Stimulated activated effector memory CD8-positive, alpha-beta T cell treated with anti-CD3 and anti-CD28 coated beads, Interleukin-12 subunit alpha, Interleukin-12 subunit beta, amount 100 ng/mL, for 72 hours (primary cell): ENCODE measurements around the gene ALG1.

ENCODE experiments used
- ATAC-seq: fragments of 150-1000 bp; cut with Tn5 transposase; 2 replicates; pipeline ENCODE4 v1.10.0; 2021
- DNase-seq, 2 donors: peaks; one replicate each; pipeline ENCODE4 v3.0.0; 2021 to 2022; ENCODE audit warnings: low spot score in 2 of 2
- H3K27ac Mint-ChIP-seq: one replicate; pipeline ENCODE4 v1.8.0; 2022; ENCODE audit warnings: mild to moderate bottlenecking, mixed read lengths
- H3K36me3 Mint-ChIP-seq: one replicate; pipeline ENCODE4 v1.8.0; 2022; ENCODE audit warnings: mild to moderate bottlenecking, mixed read lengths
- H3K4me1 Mint-ChIP-seq: one replicate; pipeline ENCODE4 v1.8.0; 2022; ENCODE audit warnings: mixed read lengths
- H3K4me3 Mint-ChIP-seq: one replicate; pipeline ENCODE4 v1.8.0; 2022; ENCODE audit warnings: mild to moderate bottlenecking, mixed read lengths
- H3K9me3 Mint-ChIP-seq: one replicate; pipeline ENCODE4 v1.8.0; 2022; ENCODE audit warnings: mixed read lengths

Gene ALG1

GRCh38 chr16:5071681-5072333, at the start of gene ALG1:
TSS of gene ALG1 (plus strand) at chr16:5071843. CDS start at chr16:5071850, 7 bp downstream.
- peaks cover 48% of the 10 kb centered on the region for H3K36me3 Mint-ChIP-seq
- DNase-seq (peak; percentile 87 to 96), ATAC-seq (peak; percentile 92)
- no peaks in the 10 kb centered on the region for H3K9me3 Mint-ChIP-seq
- peaks cover 28% of the 10 kb centered on the region for H3K4me1 Mint-ChIP-seq
- H3K27ac Mint-ChIP-seq: peak within 1 kb of the TSS; percentile 98
- peak within 1 kb of the TSS; percentile 97 for H3K4me3 Mint-ChIP-seq

GRCh38 chr16:5022521-5022920, 49.1 kb upstream of the ALG1 start:
- H3K4me1 Mint-ChIP-seq: no peaks in the 10 kb centered on the region
- no peak for ATAC-seq

GRCh38 chr16:5024632-5025031, 47.0 kb upstream of the ALG1 start:
- ATAC-seq: no peak
- no peak for DNase-seq
- Mint-ChIP-seq H3K4me3 (no peak overlapping the region), H3K27ac (no peak overlapping the region), H3K9me3 (no peaks in the 10 kb centered on the region), H3K36me3 (peaks cover 7% of the 10 kb centered on the region), H3K4me1 (peaks cover 5% of the 10 kb centered on the region)

More at GRCh38 chr16:5022521-5022920, 49.1 kb upstream of the ALG1 start:
- peaks cover 3% of the 10 kb centered on the region for H3K36me3 Mint-ChIP-seq
- H3K9me3 Mint-ChIP-seq: no peaks in the 10 kb centered on the region
- H3K4me3 Mint-ChIP-seq: no peak overlapping the region
- H3K27ac Mint-ChIP-seq: no peak overlapping the region
- no peak for DNase-seq

GRCh38 chr16:5025171-5025632, 46.4 kb upstream of the ALG1 start:
- no peak for DNase-seq
- H3K9me3 Mint-ChIP-seq: no peaks in the 10 kb centered on the region
- H3K4me3 Mint-ChIP-seq: no peak overlapping the region
- ATAC-seq: no peak
- H3K36me3 Mint-ChIP-seq: peaks cover 7% of the 10 kb centered on the region
- no peak overlapping the region for H3K27ac Mint-ChIP-seq
- H3K4me1 Mint-ChIP-seq: peaks cover 5% of the 10 kb centered on the region

GRCh38 chr16:5026664-5027063, 45.0 kb upstream of the ALG1 start:
- Mint-ChIP-seq H3K4me3 (no peak overlapping the region), H3K9me3 (no peaks in the 10 kb centered on the region), H3K36me3 (peaks cover 7% of the 10 kb centered on the region), H3K27ac (no peak overlapping the region), H3K4me1 (peaks cover 8% of the 10 kb centered on the region)
- DNase-seq (no peak), ATAC-seq (no peak)

- peaks cover 12% of the 10 kb centered on the region for H3K4me1 Mint-ChIP-seq
- DNase-seq (no peak), ATAC-seq (no peak)
- H3K9me3 Mint-ChIP-seq: no peaks in the 10 kb centered on the region
- H3K36me3 Mint-ChIP-seq: peaks cover 7% of the 10 kb centered on the region
- H3K27ac Mint-ChIP-seq: no peak overlapping the region
- no peak overlapping the region for H3K4me3 Mint-ChIP-seq
Observed at GRCh38 chr16:5027086-5027485, 44.6 kb upstream of the ALG1 start.

GRCh38 chr16:5027575-5028235, 43.9 kb upstream of the ALG1 start:
- no peak for DNase-seq
- Mint-ChIP-seq H3K9me3 (no peaks in the 10 kb centered on the region), H3K4me1 (peaks cover 15% of the 10 kb centered on the region), H3K27ac (no peak overlapping the region), H3K36me3 (peaks cover 7% of the 10 kb centered on the region), H3K4me3 (no peak overlapping the region)
- ATAC-seq: no peak

GRCh38 chr16:5028950-5029475, 42.6 kb upstream of the ALG1 start:
- ATAC-seq (no peak), DNase-seq (no peak)
- peaks cover 21% of the 10 kb centered on the region for H3K4me1 Mint-ChIP-seq
- H3K4me3 Mint-ChIP-seq: no peak overlapping the region
- peaks cover 7% of the 10 kb centered on the region for H3K36me3 Mint-ChIP-seq
- no peak overlapping the region for H3K27ac Mint-ChIP-seq
- no peaks in the 10 kb centered on the region for H3K9me3 Mint-ChIP-seq

- peaks cover 28% of the 10 kb centered on the region for H3K4me1 Mint-ChIP-seq
- no peaks in the 10 kb centered on the region for H3K9me3 Mint-ChIP-seq
- no peak overlapping the region for H3K27ac Mint-ChIP-seq
- DNase-seq (no peak), ATAC-seq (no peak)
- H3K36me3 Mint-ChIP-seq: peaks cover 7% of the 10 kb centered on the region
- no peak overlapping the region for H3K4me3 Mint-ChIP-seq
Observed at GRCh38 chr16:5030251-5030870, 41.3 kb upstream of the ALG1 start.

GRCh38 chr16:5031601-5032000, 40.0 kb upstream of the ALG1 start:
- ATAC-seq (no peak), DNase-seq (no peak)
- Mint-ChIP-seq H3K36me3 (peaks cover 7% of the 10 kb centered on the region), H3K4me3 (no peak overlapping the region), H3K27ac (no peak overlapping the region), H3K4me1 (peaks cover 28% of the 10 kb centered on the region), H3K9me3 (no peaks in the 10 kb centered on the region)

- ATAC-seq (no peak), DNase-seq (no peak)
- H3K9me3 Mint-ChIP-seq: no peaks in the 10 kb centered on the region
- peaks cover 1% of the 10 kb centered on the region for H3K36me3 Mint-ChIP-seq
- peaks cover 28% of the 10 kb centered on the region for H3K4me1 Mint-ChIP-seq
- H3K27ac Mint-ChIP-seq: no peak overlapping the region
- H3K4me3 Mint-ChIP-seq: peak overlapping the region; percentile 78
Observed at GRCh38 chr16:5032748-5033167, 38.9 kb upstream of the ALG1 start.

GRCh38 chr16:5033256-5034166, 38.1 kb upstream of the ALG1 start, which contains the start of gene NAGPA:
TSS of gene NAGPA (minus strand) at chr16:5033935. CDS start at chr16:5033914, 21 bp downstream.
- Mint-ChIP-seq H3K27ac (peak within 1 kb of the TSS; percentile 89), H3K4me3 (peak within 1 kb of the TSS; percentile 78), H3K36me3 (no peaks in the 10 kb centered on the region), H3K4me1 (peaks cover 28% of the 10 kb centered on the region), H3K9me3 (no peaks in the 10 kb centered on the region)
- ATAC-seq (peak; percentile 94), DNase-seq (peak; percentile 70 to 88)

GRCh38 chr16:5034167-5034523, 37.5 kb upstream of the ALG1 start:
- DNase-seq (no peak), ATAC-seq (no peak)
- no peaks in the 10 kb centered on the region for H3K36me3 Mint-ChIP-seq
- H3K9me3 Mint-ChIP-seq: no peaks in the 10 kb centered on the region
- peak overlapping the region; percentile 78 for H3K4me3 Mint-ChIP-seq
- H3K4me1 Mint-ChIP-seq: peaks cover 23% of the 10 kb centered on the region
- peak overlapping the region; percentile 89 for H3K27ac Mint-ChIP-seq

- ATAC-seq (no peak), DNase-seq (no peak)
- H3K36me3 Mint-ChIP-seq: no peaks in the 10 kb centered on the region
- no peak overlapping the region for H3K27ac Mint-ChIP-seq
- no peak overlapping the region for H3K4me3 Mint-ChIP-seq
- no peaks in the 10 kb centered on the region for H3K9me3 Mint-ChIP-seq
- peaks cover 25% of the 10 kb centered on the region for H3K4me1 Mint-ChIP-seq
Observed at GRCh38 chr16:5035909-5036227, 35.8 kb upstream of the ALG1 start.
